Endodermal cell (in vitro differentiated cells): ENCODE measurements around the gene GCLC. TPM values are rescaled to one million over a fixed set of nuclear protein-coding genes. Genes with fewer than 3 reads are reported as not detected.

ENCODE experiments used
- DNase-seq: peaks from one replicate; pipeline ENCODE4 v3.0.0-alpha.2; 2017
- H3K27ac ChIP-seq: 2 replicates; pipeline ENCODE4 v1.5.1; 2013; ENCODE audit warnings: mild to moderate bottlenecking, low read depth, low read length, moderate library complexity
- H3K27me3 ChIP-seq: 2 replicates; pipeline ENCODE4 v1.6.1; 2013; ENCODE audit warnings: mild to moderate bottlenecking, low read length, moderate library complexity; ENCODE audit not compliant: insufficient read depth, control insufficient read depth, poor library complexity, severe bottlenecking
- H3K36me3 ChIP-seq: 2 replicates; pipeline ENCODE4 v1.7.0; 2013; ENCODE audit warnings: mild to moderate bottlenecking, low read length, moderate library complexity; ENCODE audit not compliant: control insufficient read depth, insufficient read depth
- H3K4me1 ChIP-seq: one replicate; pipeline ENCODE4 v1.7.0; 2013; ENCODE audit warnings: low read length; ENCODE audit not compliant: control insufficient read depth, insufficient read depth
- H3K4me3 ChIP-seq: 2 replicates; pipeline ENCODE4 v1.5.1; 2013; ENCODE audit warnings: mild to moderate bottlenecking, low read length, moderate library complexity
- H3K9ac ChIP-seq: 2 replicates; pipeline ENCODE4 v1.6.1; 2013; ENCODE audit warnings: mild to moderate bottlenecking, low read length, moderate library complexity; ENCODE audit not compliant: poor library complexity, severe bottlenecking; ENCODE audit errors: extremely low read depth
- H3K9me3 ChIP-seq: 2 replicates; pipeline ENCODE4 v1.6.1; 2013; ENCODE audit warnings: mild to moderate bottlenecking, low read length, moderate library complexity; ENCODE audit not compliant: control insufficient read depth
- H3K27ac Mint-ChIP-seq: 2 replicates; pipeline ENCODE4 v1.8.0; 2020; ENCODE audit warnings: mixed read lengths
- H3K27me3 Mint-ChIP-seq: 2 replicates; pipeline ENCODE4 v1.8.0; 2021; ENCODE audit warnings: mild to moderate bottlenecking, mixed read lengths; ENCODE audit not compliant: insufficient read depth
- H3K36me3 Mint-ChIP-seq: 2 replicates; pipeline ENCODE4 v1.8.0; 2020; ENCODE audit warnings: low read depth, mixed read lengths
- H3K4me1 Mint-ChIP-seq: 2 replicates; pipeline ENCODE4 v1.8.0; 2020; ENCODE audit warnings: mixed read lengths
- H3K4me3 Mint-ChIP-seq: 2 replicates; pipeline ENCODE4 v1.8.0; 2020; ENCODE audit warnings: mild to moderate bottlenecking, moderate library complexity, mixed read lengths
- H3K9me3 Mint-ChIP-seq: 2 replicates; pipeline ENCODE4 v1.8.0; 2020; ENCODE audit warnings: mild to moderate bottlenecking, mixed read lengths
- WGBS, 2 experiments: methylation state at CpG; one replicate each; pipeline versions ENCODE4 v1.1.5 to v1.1.7; 2013; ENCODE audit warnings: missing lambda C conversion rate in 2 of 2, mixed read lengths in 1 of 2; ENCODE audit not compliant: insufficient coverage in 1 of 2, insufficient read length in 1 of 2; 5-methylcytosine and 5-hydroxymethylcytosine counted together
- total RNA-seq, 2 donors: library from RNA; stranded (reverse); fragmentation: NEBNext Ultra II Directional in 1 of 2; extraction: Animal tissue kit (Norgen Biotek cat#: 25700) in 1 of 2; gene quantifications; 2 replicates in 1 of 2; 3 replicates in 1 of 2; pipeline ENCODE4 v1.2.1, GENCODE V29; 2021
- TF ChIP-seq, protein P1 (sequence below): fragments of 200-600 bp; sonication (generic); conservative IDR thresholded peaks from 2 replicates; pipeline ENCODE4 v1.5.0; 2021; ENCODE audit warnings: antibody characterized with exemption, mild to moderate bottlenecking

The GCLC gene
- total RNA-seq, 2 donors from 2014 or later, result 44.7 to 57.7 TPM

DNA sequence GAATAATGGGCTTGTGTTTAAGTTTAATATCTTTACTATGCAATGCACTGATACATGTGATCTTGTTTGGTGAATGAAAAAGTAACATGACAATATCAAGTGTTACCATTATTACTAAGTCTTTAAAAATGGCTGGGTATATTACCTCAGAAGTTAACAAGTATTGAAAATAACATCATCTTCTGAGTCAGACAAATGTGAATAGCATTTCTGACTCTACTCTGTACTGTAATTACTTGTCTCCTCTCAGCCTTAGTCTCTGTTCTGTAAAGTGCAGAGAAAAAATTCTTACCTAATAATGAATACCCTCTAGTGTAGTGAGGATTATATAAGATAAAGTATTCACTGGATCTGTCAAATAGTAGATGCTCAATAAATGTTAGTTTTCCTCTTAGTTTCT lies 47.0 kb upstream of the GCLC start:
- Histone ChIP-seq H3K4me1 (peaks cover 5% of the 10 kb centered on the region), H3K9ac (no peak overlapping the region), H3K27me3 (no peaks in the 10 kb centered on the region), H3K27ac (no peak overlapping the region), H3K36me3 (no peaks in the 10 kb centered on the region), H3K4me3 (no peak overlapping the region), H3K9me3 (no peaks in the 10 kb centered on the region)
- Mint-ChIP-seq H3K27ac (no peak overlapping the region), H3K27me3 (no peaks in the 10 kb centered on the region), H3K4me3 (no peak overlapping the region), H3K4me1 (peaks cover 22% of the 10 kb centered on the region), H3K9me3 (peaks cover 3% of the 10 kb centered on the region), H3K36me3 (no peaks in the 10 kb centered on the region)
- TF ChIP-seq, protein P1, sequence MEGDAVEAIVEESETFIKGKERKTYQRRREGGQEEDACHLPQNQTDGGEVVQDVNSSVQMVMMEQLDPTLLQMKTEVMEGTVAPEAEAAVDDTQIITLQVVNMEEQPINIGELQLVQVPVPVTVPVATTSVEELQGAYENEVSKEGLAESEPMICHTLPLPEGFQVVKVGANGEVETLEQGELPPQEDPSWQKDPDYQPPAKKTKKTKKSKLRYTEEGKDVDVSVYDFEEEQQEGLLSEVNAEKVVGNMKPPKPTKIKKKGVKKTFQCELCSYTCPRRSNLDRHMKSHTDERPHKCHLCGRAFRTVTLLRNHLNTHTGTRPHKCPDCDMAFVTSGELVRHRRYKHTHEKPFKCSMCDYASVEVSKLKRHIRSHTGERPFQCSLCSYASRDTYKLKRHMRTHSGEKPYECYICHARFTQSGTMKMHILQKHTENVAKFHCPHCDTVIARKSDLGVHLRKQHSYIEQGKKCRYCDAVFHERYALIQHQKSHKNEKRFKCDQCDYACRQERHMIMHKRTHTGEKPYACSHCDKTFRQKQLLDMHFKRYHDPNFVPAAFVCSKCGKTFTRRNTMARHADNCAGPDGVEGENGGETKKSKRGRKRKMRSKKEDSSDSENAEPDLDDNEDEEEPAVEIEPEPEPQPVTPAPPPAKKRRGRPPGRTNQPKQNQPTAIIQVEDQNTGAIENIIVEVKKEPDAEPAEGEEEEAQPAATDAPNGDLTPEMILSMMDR, result no peak
- no peak for DNase-seq

DNA sequence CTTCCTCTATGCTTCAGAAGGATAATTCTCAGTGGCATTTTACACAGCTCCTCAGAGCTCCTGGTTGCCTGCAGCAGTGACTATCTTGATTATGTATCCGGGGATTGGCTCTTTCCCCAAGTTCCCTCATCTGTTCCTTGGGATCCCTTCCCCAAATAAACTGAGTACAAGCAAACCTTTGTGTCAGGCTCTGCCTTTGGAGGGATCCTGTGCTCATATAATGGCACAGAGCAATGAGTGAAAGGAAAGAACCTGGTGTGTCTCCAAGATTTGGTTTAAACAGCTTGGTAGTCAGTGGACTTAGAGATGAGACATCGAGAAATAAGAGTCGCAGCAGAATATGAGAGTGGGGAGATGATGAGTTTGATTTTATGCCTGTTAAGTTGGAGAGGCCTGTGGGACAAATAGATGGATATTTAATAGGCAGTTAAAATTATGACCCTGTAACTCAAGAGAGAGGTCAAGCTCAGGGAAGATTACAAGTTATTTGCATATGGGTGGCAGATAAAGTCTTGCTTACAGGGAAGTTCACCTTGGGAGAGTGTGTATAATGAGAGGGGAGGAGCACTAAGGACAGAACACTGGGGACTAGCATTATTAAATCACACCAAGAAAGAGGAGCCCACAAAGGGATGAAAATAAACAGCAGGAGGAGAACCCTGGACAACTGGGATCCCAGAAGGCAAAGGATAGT lies 44.1 kb upstream of the GCLC start:
- 86 to 96% methylated on average over 3 of the region's 3 CpGs for WGBS, 2 experiments
- TF ChIP-seq, protein P1, result no peak
- H3K27ac Mint-ChIP-seq, result no peak overlapping the region
- no peaks in the 10 kb centered on the region for H3K9me3 ChIP-seq
- peaks cover 5% of the 10 kb centered on the region for H3K4me1 ChIP-seq
- H3K9me3 Mint-ChIP-seq, result no peaks in the 10 kb centered on the region
- peaks cover 19% of the 10 kb centered on the region for H3K4me1 Mint-ChIP-seq
- H3K36me3 Mint-ChIP-seq, result no peaks in the 10 kb centered on the region
- H3K4me3 Mint-ChIP-seq, result no peak overlapping the region
- DNase-seq, result no peak
- peaks cover 2% of the 10 kb centered on the region for H3K27me3 Mint-ChIP-seq
- H3K9ac ChIP-seq, result no peak overlapping the region
- H3K27ac ChIP-seq, result no peak overlapping the region
- no peaks in the 10 kb centered on the region for H3K36me3 ChIP-seq
- no peak overlapping the region for H3K4me3 ChIP-seq
- no peaks in the 10 kb centered on the region for H3K27me3 ChIP-seq

DNA sequence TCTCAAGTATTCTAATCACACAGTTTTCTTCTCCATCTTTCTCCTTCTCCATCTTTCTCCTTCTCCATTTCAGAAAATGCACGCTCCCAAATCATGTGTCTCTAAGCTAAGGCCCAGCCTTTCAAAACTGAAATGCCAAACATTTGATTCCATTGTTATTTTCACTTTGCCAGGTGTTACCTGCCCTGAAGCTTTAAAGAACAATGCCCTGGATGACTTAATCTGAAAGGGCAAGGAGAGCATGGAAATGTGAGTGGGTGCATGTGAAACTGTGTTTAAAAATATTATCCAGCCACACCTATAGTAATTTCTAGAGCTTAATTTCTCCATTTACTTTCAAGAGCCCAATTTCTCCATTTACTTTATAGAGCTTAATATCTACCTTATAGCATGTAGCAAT lies 42.4 kb upstream of the GCLC start:
- H3K27ac ChIP-seq, result no peak overlapping the region
- no peaks in the 10 kb centered on the region for H3K36me3 ChIP-seq
- no peaks in the 10 kb centered on the region for H3K27me3 ChIP-seq
- H3K4me3 ChIP-seq, result no peak overlapping the region
- no peaks in the 10 kb centered on the region for H3K9me3 Mint-ChIP-seq
- H3K4me3 Mint-ChIP-seq, result no peak overlapping the region
- H3K4me1 ChIP-seq, result no peaks in the 10 kb centered on the region
- 91 to 100% methylated on average over 1 of the region's 1 CpG for WGBS, 2 experiments
- TF ChIP-seq, protein P1, result no peak
- DNase-seq, result no peak
- H3K36me3 Mint-ChIP-seq, result no peaks in the 10 kb centered on the region
- H3K27me3 Mint-ChIP-seq, result peaks cover 2% of the 10 kb centered on the region
- H3K9ac ChIP-seq, result no peak overlapping the region
- H3K9me3 ChIP-seq, result no peaks in the 10 kb centered on the region
- H3K27ac Mint-ChIP-seq, result no peak overlapping the region
- H3K4me1 Mint-ChIP-seq, result peaks cover 10% of the 10 kb centered on the region
